Smooth muscle cell of trachea (primary cell): ENCODE measurements around the gene HOXD9. TPM values are rescaled to one million over a fixed set of nuclear protein-coding genes. Genes with fewer than 3 reads are reported as not detected.

Source experiments
- total RNA-seq: library from RNA; depleted of rRNA; stranded (reverse); fragments of >200 nt; gene quantifications from 2 replicates; pipeline ENCODE4 v1.2.1, GENCODE V29; 2014

The HOXD9 gene
- 0.17 TPM in 1 of 2 replicates, not detected in the other for total RNA-seq

DNA sequence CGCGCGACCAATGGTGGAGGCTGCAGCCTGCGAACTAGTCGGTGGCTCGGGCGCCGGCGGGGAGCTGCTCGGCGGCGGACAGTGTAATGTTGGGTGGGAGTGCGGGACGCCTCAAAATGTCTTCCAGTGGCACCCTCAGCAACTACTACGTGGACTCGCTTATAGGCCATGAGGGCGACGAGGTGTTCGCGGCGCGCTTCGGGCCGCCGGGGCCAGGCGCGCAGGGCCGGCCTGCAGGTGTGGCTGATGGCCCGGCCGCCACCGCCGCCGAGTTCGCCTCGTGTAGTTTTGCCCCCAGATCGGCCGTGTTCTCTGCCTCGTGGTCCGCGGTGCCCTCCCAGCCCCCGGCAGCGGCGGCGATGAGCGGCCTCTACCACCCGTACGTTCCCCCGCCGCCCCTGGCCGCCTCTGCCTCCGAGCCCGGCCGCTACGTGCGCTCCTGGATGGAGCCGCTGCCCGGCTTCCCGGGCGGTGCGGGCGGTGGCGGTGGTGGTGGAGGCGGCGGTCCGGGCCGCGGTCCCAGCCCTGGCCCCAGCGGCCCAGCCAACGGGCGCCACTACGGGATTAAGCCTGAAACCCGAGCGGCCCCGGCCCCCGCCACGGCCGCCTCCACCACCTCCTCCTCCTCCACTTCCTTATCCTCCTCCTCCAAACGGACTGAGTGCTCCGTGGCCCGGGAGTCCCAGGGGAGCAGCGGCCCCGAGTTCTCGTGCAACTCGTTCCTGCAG is at the start of gene HOXD9:
Gene HOXD9 (plus strand): TSS at position 37 of the 728 bp plus-strand sequence. CDS start 50 bp downstream, at position 87.

DNA sequence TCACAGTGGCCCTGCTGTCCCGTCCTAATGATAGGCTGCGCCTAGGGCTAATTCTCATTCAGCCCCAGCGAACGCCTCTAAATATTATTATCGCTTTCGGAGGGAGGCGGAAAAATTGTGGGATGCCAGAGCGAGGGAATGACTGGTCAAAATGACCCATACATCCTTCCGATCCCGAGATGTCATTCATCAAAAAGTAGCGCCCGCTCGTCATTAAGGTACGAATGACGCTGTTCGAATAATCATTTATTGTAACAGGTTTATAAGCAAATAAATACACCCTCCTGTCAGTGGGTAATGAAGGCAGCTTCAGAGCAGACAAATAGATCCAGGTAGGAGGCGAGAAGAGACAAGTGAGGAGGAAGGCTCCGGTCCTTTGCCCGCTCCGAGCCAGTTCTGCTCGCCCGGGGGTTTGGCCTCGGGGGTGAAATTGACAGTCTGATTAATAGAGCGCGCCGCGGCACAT is 38.7 kb upstream of the HOXD9 start, which contains the start of gene EVX2:
Gene EVX2 (minus strand): TSS at position 167 of the 466 bp plus-strand sequence. CDS start 186 bp downstream, outside the sequence.

DNA sequence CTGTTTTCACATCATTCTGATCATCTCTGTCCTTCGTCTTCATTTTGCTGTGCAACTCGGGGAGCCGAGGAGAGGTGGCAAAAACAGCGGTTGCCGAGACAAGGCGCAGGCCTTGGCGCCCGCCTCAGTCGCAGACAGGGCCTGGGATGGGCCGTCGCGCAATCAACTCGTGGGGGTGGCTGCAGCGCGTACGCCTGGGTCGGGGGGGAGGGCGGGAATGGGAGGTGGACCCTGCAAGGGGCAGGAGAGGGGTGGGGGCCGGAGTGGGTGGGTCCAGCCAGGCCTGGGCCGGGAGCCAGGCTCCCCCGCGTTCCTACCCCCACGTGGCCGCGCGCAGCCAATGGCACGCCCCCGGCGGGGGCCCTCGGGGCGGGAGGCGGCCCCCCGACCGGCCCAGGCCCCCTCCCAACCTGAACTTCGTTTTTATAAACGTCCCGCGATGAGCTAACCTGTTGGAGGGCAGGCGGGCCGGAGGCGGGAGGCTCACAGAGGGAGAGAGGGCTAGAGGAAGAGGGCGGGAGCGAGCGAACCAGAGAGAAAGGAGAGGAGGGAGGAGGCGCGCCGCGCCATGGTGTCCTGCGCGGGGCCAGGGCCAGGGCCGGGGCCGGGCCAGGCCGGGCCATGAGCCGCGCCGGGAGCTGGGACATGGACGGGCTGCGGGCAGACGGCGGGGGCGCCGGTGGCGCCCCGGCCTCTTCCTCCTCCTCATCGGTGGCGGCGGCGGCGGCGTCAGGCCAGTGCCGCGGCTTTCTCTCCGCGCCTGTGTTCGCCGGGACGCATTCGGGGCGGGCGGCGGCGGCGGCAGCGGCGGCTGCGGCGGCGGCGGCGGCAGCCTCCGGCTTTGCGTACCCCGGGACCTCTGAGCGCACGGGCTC is 30.0 kb upstream of the HOXD9 start, which contains the start of gene HOXD13:
Gene HOXD13 (plus strand): TSS at position 452 of the 875 bp plus-strand sequence. CDS start 170 bp downstream, at position 622.

DNA sequence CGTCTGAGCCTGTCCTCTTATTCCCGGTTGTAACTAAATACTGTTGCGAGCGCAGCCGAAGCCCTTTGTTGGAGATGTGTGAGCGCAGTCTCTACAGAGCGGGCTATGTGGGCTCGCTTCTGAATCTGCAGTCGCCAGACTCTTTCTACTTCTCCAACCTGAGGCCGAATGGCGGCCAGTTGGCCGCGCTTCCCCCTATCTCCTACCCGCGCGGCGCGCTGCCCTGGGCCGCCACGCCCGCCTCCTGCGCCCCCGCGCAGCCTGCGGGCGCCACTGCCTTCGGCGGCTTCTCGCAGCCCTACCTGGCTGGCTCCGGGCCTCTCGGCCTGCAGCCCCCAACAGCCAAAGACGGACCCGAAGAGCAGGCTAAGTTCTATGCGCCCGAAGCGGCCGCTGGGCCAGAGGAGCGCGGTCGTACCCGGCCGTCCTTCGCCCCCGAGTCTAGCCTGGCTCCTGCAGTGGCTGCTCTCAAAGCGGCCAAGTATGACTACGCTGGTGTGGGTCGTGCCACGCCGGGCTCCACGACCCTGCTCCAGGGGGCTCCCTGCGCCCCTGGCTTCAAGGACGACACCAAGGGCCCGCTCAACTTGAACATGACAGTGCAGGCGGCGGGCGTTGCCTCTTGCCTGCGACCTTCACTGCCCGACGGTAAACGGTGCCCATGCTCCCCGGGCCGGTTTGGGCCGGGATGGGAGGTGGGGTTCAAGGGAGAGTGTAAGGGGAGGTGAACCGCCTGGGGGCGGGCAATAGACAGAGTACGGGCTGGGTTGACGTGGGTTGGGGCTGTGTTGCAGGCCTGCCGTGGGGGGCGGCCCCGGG is 22.6 kb upstream of the HOXD9 start, which contains the start of gene HOXD12:
Gene HOXD12 (plus strand): TSS at position 68 of the 819 bp plus-strand sequence. CDS start 7 bp downstream, at position 75.

DNA sequence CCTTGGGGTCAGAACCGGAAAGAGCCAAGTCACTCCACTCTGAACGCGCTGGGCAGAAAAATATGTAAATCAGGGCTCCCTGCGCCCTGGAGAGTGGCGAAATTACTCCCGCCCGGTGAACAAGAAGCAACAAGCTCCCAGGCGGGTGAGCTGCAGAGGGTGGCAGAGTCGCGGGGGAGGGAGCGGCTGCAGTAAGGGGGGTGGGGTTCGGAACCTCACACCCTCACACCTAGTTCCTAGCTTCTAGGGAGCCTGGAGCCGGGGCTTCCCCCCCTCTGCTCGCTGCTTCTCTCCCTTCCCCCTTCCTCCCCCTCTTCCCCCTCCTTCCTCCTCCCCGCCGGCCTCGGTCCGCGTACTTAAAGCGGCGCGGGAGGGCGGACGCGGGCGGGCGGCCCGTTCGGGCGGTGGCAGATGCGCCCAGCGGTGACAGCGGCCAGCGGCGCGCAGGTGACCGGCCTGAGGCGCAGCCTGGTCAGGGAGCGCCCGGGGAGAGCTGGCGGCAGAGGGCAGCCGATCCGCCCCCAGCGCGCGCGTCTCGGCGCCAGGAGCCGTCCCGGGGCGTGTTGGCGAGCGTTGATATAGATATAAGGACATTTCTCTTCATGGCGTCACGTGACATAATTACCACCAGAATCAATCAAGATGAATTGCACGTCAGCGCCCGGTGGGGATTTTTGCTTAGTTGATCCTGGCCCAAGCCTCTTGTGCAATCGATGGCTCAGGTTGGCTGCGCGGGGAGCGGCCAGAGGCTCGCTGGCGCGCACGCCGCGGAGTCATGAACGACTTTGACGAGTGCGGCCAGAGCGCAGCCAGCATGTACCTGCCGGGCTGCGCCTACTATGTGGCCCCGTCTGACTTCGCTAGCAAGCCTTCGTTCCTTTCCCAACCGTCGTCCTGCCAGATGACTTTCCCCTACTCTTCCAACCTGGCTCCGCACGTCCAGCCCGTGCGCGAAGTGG is 15.7 kb upstream of the HOXD9 start, which contains the start of gene HOXD11:
Gene HOXD11 (plus strand): TSS at position 700 of the 959 bp plus-strand sequence. CDS start 76 bp downstream, at position 776.

DNA sequence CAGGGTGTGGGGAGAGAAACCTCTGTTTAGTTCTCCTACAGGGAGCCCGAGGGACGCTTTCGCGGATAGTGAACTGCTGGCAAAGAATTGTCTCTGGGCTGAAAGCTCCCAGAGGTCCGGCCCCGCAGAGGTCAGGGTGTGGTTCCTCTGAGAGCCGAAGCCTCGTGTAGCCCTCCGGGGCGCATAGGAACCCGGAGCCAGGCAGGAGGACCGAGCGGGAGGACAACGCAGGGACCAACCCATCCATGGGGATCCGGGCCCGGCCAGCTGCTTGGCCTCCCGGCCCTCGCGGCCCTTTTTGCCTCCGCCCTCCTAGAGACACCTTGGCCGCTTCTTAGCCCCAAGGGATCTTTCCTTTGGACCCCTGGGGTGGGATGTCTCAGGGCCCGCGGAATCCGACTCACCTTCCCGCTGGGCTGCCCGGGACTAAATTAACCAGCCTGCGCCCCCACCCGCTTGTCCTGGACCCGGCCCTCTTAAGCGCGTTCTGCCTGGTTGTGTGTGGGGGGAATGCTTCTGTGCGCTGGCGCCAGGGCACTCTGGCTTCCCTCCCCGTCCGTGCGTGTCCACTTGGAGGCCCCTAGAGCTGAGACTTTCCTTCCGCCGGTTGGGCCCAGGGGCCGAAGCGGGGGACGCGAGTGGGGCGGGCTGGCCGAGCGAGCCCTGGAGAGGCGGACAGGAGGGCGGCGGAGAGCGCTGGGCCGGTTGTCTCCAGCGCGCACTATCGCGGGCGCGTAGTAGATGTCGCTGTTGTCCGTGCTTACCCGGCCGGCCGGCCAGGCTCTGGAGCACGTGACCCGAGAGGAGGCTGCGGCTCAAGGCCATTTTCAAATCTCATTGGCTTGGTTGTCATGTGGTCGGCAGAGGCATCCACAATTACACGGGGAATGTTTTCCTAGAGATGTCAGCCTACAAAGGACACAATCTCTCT is 6.4 kb upstream of the HOXD9 start, which contains the start of gene HOXD10:
Gene HOXD10 (plus strand): TSS at position 896 of the 931 bp plus-strand sequence. CDS start 56 bp downstream, outside the sequence.

DNA sequence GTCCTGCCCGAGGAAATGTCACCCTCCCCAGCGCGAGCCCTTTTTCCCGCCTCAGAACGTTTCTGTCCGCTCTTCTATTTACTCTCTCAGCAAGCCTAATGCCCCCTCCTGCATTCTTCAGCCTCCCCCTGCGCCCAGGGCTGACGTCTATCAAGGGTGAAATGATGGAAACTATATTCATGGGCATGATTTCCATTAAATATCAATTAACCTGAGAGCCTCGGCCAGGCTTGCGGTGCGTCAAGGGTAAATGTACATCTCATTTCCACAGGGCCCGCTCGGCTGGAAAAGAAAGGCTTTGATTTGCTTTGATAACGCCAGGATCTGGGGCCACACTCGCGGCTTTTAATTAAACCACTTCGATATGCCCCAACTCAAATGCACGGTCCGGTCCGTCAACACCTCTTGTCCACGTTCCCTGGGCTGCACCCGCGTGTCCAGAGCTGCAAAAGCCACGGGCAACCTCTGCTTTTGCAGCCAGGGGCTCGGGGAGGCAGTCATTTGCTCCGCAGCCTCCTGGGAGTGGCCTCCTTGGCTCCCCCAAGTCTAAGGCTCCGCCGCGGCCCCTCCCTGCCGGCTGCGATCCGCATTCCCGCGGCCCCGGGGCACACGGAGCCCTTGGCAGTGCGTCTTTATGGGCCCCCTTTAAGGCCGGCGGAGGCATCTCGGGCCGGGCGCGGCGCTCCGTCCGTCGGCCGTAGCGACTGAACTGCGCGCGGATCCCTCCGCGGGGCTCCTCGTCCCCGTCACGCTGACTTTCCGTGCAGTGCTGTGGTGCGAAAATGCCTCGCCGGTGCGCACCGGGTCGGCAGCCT is 6.7 kb downstream of the HOXD9 start, which contains the start of gene HOXD8:
Gene HOXD8 (plus strand): TSS at position 724 of the 815 bp plus-strand sequence. CDS start 662 bp downstream, outside the sequence.

DNA sequence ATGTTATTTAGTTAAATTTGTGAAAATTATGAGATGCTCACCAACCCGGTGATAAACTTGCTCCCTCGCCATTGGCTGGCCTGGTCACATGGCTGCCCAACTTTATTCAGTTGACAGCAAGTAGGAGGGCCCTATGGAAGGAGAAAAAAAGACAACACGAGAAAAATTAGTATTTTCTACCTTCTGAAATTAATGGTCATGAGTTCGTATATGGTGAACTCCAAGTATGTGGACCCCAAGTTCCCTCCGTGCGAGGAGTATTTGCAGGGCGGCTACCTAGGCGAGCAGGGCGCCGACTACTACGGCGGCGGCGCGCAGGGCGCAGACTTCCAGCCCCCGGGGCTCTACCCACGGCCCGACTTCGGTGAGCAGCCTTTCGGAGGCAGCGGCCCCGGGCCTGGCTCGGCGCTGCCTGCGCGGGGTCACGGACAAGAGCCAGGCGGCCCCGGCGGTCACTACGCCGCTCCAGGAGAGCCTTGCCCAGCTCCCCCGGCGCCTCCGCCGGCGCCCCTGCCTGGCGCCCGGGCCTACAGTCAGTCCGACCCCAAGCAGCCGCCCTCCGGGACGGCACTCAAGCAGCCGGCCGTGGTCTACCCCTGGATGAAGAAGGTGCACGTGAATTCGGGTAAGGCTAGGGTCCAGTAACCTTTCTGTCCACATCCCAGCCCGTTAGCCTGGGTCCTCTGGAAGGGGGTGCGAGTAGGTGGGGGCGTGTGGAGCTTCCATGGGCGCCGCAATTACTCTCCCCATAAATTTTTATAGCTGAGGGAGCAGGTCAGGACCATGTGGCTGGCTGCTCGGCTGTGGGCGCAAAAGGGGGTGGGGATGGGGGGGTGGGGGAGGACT is 29.1 kb downstream of the HOXD9 start, which contains the start of gene HOXD4:
Gene HOXD4 (plus strand): TSS at position 109 of the 846 bp plus-strand sequence. CDS start 84 bp downstream, at position 193.

DNA sequence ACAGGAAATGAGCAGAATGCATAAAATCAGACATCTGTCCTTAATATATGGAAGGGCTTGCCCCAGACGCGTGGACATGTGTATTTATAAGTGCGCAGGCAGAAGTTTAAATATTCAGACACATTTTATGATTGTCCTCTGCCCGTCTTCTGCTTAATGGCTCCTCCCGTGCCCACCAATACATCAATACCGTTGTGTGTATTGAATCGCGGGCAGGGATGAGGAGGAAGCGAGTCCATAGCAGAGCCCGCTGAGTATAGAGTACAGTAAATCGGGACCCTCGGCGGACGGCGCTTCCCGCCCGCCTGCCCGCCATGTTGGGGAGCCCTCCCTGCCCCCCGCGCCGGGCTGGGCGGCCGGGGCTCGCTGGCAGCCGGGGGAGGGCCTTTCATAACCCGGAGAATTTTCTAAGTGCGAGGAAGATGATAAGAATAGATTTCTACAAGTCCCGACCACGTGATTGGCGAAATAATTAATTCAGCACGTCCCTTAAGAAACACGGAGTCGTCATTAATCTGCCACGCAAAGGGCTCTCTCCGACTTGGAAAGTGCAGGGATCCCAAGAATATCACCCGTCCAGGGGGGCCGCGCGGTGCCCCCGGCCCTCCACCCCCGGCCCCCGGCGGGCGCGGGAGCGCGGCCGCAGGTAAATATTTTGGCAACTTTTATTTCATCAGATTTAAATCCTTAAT is 34.4 kb downstream of the HOXD9 start, which contains the start of gene HOXD3:
Gene HOXD3 (plus strand): TSS at position 501 of the 692 bp plus-strand sequence. CDS start 11,808 bp downstream, outside the sequence.

Other genes with a start within 250 kb of the HOXD9 start
- 42.7 and 45.1 TPM in 2 replicates for gene LNPK, start 120.5 kb upstream of the HOXD9 start, total RNA-seq
- not detected in 2 replicates for gene EVX2, start 38.8 kb upstream of the HOXD9 start, total RNA-seq
- not detected in 2 replicates for gene HOXD13, start 30.0 kb upstream of the HOXD9 start, total RNA-seq
- not detected in 2 replicates for gene HOXD12, start 22.9 kb upstream of the HOXD9 start, total RNA-seq
- gene HOXD11, start 15.4 kb upstream of the HOXD9 start, total RNA-seq = not detected in 2 replicates
- not detected in 2 replicates for gene HOXD10, start 5.9 kb upstream of the HOXD9 start, total RNA-seq
- gene HOXD8, start 7.0 kb downstream of the HOXD9 start, total RNA-seq = 0.33 and 0.44 TPM in 2 replicates
- not detected in 2 replicates for gene HOXD4, start 28.8 kb downstream of the HOXD9 start, total RNA-seq
- 0.29 TPM in 1 of 2 replicates, not detected in the other for gene HOXD3, start 34.6 kb downstream of the HOXD9 start, total RNA-seq
- gene HOXD1, start 65.9 kb downstream of the HOXD9 start, total RNA-seq = not detected in 2 replicates
- gene MTX2, start 146.7 kb downstream of the HOXD9 start, total RNA-seq = 20.8 and 21.5 TPM in 2 replicates